ENCODE results near the gene ARHGEF3.
A peak's percentile ranks its signal among the peaks of the same experiment; 100 is the strongest.

The ARHGEF3 gene

DNA sequence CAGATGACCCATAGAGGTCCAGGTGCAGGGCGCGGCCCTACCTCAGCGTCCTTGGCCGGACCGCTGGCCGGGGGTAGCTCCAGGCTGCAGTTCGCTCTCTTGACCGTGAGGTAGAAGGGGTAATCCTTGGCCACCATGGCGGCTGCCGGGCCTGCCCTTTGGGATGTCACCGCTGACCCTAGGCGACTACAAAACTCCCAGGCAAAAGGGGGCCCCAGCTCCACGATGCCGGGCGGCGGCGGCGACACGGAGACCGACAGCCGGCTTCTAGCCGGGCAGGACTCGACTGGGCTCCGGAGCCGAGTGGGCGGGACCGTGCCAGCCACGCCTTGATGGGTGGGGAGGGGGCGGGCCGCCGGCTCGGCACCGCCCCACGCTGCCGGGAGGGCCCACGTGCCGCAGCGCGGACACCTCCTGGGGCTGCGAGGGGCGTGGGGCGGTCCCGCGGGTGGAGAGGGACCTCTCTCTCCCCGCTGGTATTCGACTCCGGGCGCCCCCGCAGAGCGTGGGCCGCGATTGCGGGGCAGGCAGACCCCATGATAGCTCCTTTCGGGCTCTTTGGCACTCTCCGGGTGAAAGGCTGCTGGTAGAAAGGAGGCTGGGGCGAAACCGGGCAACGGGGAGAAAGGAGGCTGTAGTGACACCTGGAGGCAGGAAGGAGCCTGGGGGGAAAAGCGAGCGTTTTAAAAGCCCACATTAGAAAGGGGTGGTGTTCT is at the start of gene ARHGEF3:
Gene ARHGEF3, minus strand, starts transcription at position 288 of the 716 bp plus-strand sequence. Its CDS starts 151 bp downstream, at position 137.
- peak; percentile 28 to 60 for DNase-seq

- DNase-seq, result no peak
Observed at GRCh38 chr3:56849698-56850097, 47.9 kb upstream of the ARHGEF3 start.

DNA sequence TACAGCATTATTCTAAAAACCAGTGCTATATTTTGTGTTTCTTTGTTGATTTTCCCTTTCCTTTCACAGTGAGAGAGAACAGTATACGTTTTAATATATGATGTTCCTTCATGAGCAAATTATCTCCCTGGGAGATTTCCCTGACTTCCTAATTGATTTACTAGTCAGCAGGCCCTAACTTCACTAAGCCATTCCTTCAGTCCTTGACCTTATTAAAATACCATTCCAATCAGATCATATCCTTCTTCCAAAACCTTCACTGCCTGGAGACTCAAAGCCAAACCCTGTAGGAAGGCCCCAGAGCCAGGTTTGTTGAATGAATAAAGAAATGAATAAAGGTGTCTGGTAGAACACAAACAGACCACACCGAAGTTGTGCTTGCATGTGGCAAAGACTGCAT is 43.8 kb upstream of the ARHGEF3 start:
- no peak for DNase-seq

- no peak for DNase-seq
Observed at GRCh38 chr3:56844536-56844935, 42.8 kb upstream of the ARHGEF3 start.

DNA sequence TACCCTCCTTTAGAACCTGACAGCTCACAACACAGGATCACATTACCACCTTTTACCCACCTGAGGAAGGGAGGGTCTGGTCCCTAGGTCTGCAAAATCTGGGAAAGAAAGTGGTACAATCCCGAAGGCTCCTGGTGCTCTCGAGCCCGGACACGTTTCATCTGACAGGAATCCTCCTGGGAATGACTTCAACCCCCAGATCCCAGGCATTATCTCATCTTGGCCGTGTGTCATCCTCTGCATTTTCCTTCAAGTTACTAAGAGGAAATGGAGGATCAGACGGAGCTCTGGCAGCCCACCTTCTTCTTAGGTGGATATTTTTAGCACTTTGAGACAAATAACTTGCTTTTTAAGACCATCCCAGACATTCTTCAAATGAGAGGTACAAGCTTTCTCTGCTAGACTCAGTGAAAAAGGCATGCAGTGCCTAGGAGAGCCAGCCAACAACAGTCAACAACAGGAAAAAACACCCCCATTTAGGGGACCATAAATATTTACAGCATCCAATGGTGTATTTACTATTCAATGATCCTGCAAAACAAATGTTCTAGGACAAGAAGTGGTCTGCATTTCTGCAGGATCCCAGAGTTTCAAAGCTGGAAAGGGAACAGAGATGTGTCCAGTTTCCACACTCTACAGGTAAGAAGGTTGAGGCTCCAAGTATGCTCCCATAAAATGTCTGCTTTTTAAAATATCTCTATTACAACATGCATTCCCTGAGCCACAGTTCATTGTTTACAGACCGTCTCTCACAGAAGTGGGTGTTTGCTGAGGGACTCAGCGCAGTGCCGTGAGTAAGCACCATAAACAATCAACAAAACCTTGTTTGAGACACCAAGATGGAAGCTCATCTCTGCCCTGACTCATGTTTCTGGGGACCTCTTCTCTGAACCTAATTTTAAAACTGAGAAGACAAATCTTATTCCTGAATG is 38.3 kb upstream of the ARHGEF3 start:
- no peak for DNase-seq

- DNase-seq, result no peak
Observed at GRCh38 chr3:56838448-56838847, 36.7 kb upstream of the ARHGEF3 start.

GRCh38 chr3:56837196-56837955 is 35.6 kb upstream of the ARHGEF3 start:
- no peak for DNase-seq

DNA sequence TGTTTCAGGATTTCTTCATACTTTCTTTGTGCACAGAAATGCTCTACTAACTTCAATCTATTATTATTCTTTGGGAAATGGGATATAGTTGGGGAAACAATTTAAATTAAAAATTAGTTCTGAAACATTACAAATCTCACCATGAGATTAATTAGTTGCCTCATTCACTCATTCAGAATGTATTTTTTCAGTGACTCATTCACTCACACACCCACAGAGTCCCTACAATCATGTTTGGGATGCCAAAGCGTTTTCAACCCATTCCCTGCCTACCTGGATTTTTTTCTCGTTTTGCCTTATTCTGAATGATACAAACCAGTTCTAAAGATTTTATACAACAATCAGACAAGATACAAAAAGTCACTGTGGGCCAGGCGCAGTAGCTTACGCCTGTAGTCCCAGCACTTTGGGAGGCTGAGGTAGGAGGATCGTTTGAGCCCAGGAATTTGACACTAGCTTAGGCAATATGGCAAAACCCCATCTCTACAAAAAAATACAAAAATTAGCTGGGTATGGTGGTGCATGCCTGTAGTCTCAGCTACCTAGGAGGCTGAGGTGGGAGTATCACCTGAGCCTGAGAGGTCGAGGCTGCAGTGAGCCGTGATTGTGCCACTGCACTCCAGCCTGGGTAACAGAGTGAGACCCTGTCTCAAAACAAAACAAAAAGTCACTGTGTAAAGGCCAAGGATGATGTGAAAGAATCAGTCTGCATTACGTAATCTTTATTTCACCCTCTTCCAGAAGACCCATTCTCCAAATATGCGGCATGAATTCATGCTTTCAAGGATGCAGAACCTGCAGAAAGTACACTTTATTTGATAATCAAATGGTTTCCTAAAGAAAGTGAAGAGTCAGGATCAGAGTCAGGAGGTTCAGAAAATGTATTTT is 34.8 kb upstream of the ARHGEF3 start:
- no peak for DNase-seq

- no peak for DNase-seq
Observed at GRCh38 chr3:56835650-56836227, 34.0 kb upstream of the ARHGEF3 start.

DNA sequence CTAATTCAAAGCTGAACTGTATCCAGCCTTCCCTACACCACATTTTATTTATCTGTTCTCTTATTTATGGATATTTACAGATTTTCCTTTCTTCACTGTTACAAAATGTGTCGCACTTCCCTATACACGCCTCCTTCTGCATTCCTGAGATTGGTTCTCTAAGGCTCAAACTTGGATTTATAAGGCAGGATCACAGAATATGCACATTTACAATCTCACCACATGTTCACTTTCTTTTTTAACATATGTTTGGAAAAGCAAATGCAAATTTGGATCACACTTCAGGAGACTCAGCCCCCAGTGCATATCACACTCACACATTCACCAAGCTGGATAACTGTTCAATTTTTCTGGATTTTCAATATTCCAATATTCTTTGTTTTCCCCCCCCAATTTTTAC is 31.8 kb upstream of the ARHGEF3 start:
- DNase-seq, result no peak

GRCh38 chr3:56833022-56833421 is 31.3 kb upstream of the ARHGEF3 start:
- DNase-seq, result no peak

DNA sequence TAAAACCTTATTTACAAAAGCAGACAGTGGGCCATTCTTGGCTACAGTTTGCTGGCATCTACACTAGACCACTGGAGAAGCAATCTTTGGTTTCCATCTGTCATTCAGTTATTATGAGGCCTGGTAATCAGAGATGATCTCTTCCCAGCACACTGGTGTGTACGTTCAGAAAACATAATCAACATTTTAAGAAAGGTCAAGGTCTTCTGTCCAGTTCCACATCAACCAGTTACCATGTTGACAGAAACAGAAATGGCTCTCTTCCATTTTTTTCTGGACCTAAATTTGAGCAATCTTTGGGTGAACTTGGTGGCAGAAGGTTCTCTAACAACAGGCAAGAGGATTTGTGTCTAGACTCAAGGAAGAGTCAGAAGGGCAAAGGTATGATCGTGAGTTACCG is 29.8 kb upstream of the ARHGEF3 start:
- no peak for DNase-seq

- DNase-seq, result no peak
Observed at GRCh38 chr3:56830884-56831283, 29.1 kb upstream of the ARHGEF3 start.

- DNase-seq, result no peak
Observed at GRCh38 chr3:56829533-56829932, 27.8 kb upstream of the ARHGEF3 start.

DNA sequence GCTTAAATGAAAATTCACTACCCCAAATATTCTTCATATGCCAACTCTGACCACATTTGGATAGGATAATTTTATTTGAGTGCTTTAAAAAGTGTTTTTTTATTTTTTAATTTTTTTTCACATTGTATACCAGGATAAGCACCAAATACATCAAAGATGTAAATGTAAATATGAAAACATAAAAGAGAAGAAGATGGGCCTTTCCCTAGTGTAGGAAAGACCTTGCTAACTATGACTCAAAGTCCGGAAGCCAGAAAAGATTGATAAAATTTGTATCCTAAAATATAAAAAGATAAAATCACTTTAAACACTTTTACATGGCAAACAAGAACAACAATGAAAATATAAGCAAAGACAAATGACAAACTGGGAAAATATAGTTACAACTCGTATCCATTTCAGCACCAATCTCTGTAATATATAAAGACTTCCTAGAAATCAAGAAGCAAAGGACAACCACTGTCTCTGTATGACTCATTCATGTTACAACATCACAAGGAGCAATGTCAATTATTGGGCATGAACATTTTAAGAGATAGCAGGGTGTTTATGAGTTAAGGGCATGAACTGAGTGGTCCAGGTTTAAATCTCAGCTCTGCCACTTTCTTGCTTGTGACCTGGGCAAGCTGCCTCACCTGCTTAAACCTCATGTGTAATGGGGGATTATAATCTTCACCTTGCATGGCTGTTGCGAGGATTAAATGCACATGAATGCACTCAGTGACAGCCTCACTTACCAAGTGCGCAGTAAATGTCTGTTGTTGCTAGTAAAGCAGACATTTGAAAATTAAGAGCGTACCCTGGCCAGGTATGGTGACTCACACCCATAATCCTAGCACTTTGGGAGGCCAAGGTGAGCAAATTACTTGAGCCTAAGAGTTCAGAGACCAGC is 25.3 kb upstream of the ARHGEF3 start:
- no peak for DNase-seq

DNA sequence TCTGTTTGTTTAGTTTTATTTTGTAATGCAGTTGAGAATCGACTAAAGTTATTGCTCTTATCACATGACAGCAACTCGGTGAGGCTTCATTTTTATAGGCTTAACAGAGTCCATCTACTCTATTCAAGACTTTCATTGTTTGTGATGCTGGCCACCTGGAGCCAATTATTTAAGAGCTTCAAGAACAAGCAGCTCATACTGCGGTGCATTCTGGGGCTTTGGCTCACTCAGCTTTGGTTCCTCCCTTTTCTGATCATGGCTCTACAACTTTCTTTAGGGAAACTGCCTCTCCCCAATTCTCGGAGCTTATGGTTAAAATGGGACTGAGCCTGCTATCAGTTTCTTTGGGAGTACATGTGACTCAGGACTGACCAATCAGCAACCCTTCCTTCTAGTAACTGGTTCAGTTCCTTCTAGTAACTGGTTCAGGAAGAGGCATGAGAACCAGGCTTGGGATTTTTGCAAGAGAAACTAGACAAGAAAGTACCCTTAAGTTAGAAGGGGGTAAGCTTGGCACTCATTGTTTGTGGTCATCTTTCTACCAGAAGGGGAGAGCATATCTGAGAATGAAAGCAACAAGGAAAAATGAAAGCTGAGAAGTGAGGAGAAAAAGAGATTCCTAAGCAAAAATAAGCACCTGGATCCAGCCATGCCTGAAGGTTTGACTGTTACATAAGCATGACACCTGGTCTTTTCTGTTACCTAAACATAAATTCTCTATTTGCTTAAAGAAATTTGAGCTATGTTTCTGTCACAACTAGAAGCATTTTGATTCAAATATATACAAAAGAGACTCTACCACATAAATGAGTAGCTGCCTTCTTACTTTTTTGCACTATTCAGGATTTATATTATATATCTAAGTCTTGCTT is 24.1 kb upstream of the ARHGEF3 start:
- no peak for DNase-seq

DNA sequence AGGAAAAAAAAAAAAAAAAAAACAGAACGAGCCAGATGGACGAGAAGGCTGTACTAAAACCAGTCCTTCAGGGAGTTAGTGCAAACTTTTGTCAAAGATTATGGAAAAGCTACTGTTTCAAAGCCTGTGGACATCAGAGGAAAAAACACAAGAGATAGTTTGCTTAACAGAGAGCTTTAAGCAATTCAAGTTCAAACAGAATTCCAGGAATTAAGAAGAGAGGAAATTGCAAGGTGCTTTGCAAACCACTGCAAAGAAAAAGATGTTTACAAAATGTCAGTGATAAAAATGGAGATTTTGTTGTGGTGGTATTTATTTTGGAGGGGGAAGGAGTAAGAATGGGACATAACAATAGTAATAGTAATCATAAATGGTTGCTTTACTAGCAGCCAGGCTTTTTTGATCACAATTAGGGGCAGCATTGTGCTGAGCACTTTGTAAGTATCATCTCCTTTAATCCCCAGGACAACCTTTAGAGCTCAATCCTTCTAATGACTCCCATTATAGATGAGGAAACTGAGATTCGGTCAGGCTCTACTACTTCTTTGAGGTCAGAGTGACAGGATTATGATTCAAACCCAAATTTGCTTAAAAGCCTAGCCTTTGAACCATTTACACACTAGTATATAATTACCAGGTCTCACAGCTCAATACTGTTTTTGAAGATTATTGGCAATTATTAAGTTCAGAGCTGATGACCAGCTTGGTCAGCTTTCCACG is 22.4 kb upstream of the ARHGEF3 start:
- DNase-seq, result no peak

DNA sequence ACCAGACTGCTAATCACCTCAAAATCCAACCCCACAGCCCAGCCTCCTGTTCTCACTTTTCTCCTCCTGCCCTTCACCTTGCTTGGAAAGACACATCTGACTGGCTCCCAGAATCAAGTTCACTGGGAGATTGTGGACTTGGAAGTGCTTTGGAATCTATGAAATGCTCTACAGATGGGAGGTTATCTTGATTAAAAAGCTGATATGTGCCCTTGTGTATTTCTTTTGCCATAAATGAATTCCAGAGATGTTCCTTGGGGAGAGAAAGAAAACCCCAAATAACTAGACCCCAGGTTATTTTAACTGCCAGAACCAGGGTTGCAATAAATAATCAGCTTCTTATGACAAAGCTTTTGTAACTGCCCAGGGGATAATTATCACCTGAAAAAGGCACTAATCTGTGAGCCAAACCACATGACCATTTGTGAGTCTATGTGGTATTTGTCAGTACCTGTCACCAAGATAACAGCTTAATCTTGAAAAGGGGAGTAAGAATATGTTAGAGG is 21.7 kb upstream of the ARHGEF3 start:
- DNase-seq, result no peak

DNA sequence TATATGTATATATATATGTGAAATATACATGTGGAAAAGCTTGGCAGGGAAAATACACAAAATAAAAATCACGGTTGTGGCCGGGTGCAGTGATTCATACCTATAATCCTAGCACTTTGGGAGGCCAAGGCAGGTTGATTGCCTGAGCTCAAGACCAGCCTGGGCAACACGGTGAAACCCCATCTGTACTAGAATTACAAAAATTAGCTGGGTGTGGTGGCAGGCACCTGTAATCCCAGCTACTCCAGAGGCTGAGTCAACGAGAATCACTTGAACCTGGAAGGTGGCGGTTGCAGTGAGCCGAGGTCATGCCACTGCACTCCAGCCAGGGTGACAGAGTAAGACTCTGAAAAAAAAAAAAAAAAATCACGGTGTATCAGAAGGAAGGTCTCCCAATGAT is 20.8 kb upstream of the ARHGEF3 start:
- no peak for DNase-seq

All from SW 1271 (cell line).